DND-41 (cell line): ENCODE data around the gene CEP78.

ENCODE experiments used
- CTCF ChIP-seq: IDR thresholded peaks from 2 replicates; pipeline ENCODE4 v1.5.1; 2012; ENCODE audit warnings: borderline replicate concordance, low read length, moderate library complexity, mild to moderate bottlenecking; ENCODE audit not compliant: poor library complexity, severe bottlenecking; ENCODE audit errors: extremely low read depth
- EZH2 ChIP-seq: IDR thresholded peaks from 3 replicates; pipeline ENCODE4 v1.6.1; 2012; ENCODE audit warnings: borderline replicate concordance, low read depth, mild to moderate bottlenecking, moderate library complexity, low read length, inconsistent platforms; ENCODE audit not compliant: severe bottlenecking

GRCh38 chr9:78314953-78315870, 79.3 kb downstream of the CEP78 start:
- TF ChIP-seq CTCF, result no peak
- no peak for TF ChIP-seq EZH2
